HFFc6 (cell line): ENCODE measurements around the gene PSMB2. TPM values are rescaled to one million over a fixed set of nuclear protein-coding genes. Genes with fewer than 3 reads are reported as not detected.

Source experiments
- DNase-seq: peaks from one replicate; pipeline ENCODE4 v3.0.0-alpha.2; 2018
- H3K27ac Mint-ChIP-seq: 2 replicates; pipeline ENCODE4 v1.8.0; 2020; ENCODE audit warnings: mild to moderate bottlenecking, mixed read lengths
- H3K27me3 Mint-ChIP-seq: 2 replicates; pipeline ENCODE4 v1.8.0; 2021; ENCODE audit warnings: mild to moderate bottlenecking, moderate library complexity, mixed read lengths; ENCODE audit not compliant: insufficient read depth
- H3K36me3 Mint-ChIP-seq: 2 replicates; pipeline ENCODE4 v1.8.0; 2021; ENCODE audit warnings: low read depth, mixed read lengths
- H3K4me1 Mint-ChIP-seq: 2 replicates; pipeline ENCODE4 v1.8.0; 2020; ENCODE audit warnings: low read depth, mixed read lengths
- H3K4me3 Mint-ChIP-seq: 2 replicates; pipeline ENCODE4 v1.8.0; 2020; ENCODE audit warnings: mild to moderate bottlenecking, moderate library complexity, mixed read lengths
- H3K9me3 Mint-ChIP-seq: 2 replicates; pipeline ENCODE4 v1.8.0; 2020; ENCODE audit warnings: mild to moderate bottlenecking, mixed read lengths
- CTCF ChIP-seq: fragments of 200-600 bp; sonication (generic); IDR thresholded peaks from 2 replicates; pipeline ENCODE4 v1.5.0; 2021; ENCODE audit warnings: antibody characterized with exemption, mild to moderate bottlenecking
- total RNA-seq, 6 experiments: library from RNA; stranded (reverse); fragmentation: NEBNext Ultra II Directional; extraction: Animal tissue kit (Norgen Biotek cat#: 25700); gene quantifications; 2 replicates in 1 of 6; 3 replicates in 5 of 6; pipeline ENCODE4 v1.2.3, GENCODE V29; 2021

The PSMB2 gene
- total RNA-seq, 6 experiments from 2014 or later: 80.8 to 117 (median 98.1) TPM

GRCh38 chr1:35553851-35554250 is 87.5 kb downstream of the PSMB2 start:
- H3K9me3 Mint-ChIP-seq: no peaks in the 10 kb centered on the region
- no peak for DNase-seq
- peaks cover 2% of the 10 kb centered on the region for H3K27me3 Mint-ChIP-seq
- no peak overlapping the region for H3K4me3 Mint-ChIP-seq
- H3K36me3 Mint-ChIP-seq: peaks cover 17% of the 10 kb centered on the region
- TF ChIP-seq CTCF: no peak
- peaks cover 31% of the 10 kb centered on the region for H3K4me1 Mint-ChIP-seq
- no peak overlapping the region for H3K27ac Mint-ChIP-seq

Other genes with a start within 250 kb of the PSMB2 start
- gene KIAA0319L, start 84.1 kb downstream of the PSMB2 start, total RNA-seq: 10 to 100 TPM; 30.5 to 39.0 (median 31.8) TPM
- 10 to 100 TPM; 43.4 to 63.2 (median 49.0) TPM for gene NCDN, start 83.7 kb downstream of the PSMB2 start, total RNA-seq
- gene TFAP2E, start 68.2 kb downstream of the PSMB2 start, total RNA-seq: under 1 TPM; 0.11 to 0.21 (median 0.13) TPM
- gene C1orf216, start 77.4 kb upstream of the PSMB2 start, total RNA-seq: 10 to 100 TPM; 21.0 to 22.4 (median 21.8) TPM
- 10 to 100 TPM; 13.5 to 30.1 (median 27.3) TPM for gene CLSPN, start 128.5 kb upstream of the PSMB2 start, total RNA-seq
- gene AGO4, start 166.5 kb upstream of the PSMB2 start, total RNA-seq: 1 to 10 TPM; 3.6 to 6.9 (median 6.3) TPM
- gene AGO1, start 241.7 kb upstream of the PSMB2 start, total RNA-seq: 10 to 100 TPM; 24.7 to 30.6 (median 27.4) TPM